ENCODE results near the gene SPATA2L. TPM values are rescaled to one million over a fixed set of nuclear protein-coding genes. Genes with fewer than 3 reads are reported as not detected.

The SPATA2L gene
- total and polyA plus RNA-seq, 2 of the 8 experiments (the other 6 are each of a cell fraction or from before 2014, with no cell fraction given), result 9.3 to 12.5 TPM

- Histone ChIP-seq H3K23me2 (ENCODE audit: low read depth, low read length) (no peaks in the 10 kb centered on the region), H4K5ac (ENCODE audit: insufficient read length, low read depth, low read length) (no peak overlapping the region), H4K20me1 (replicated peaks in 1 of 2; ENCODE audit: control insufficient read depth in 1 of 2, insufficient read depth in 2 of 2, low read length in 2 of 2) (peaks cover 8 to 9% of the 10 kb centered on the region in 2 experiments), H3K18ac (ENCODE audit: extremely low read depth, low read length) (no peak overlapping the region), H3K27me3 (replicated peaks in 1 of 4; ENCODE audit: control insufficient read depth in 3 of 4, extremely low read depth in 1 of 4, insufficient read depth in 3 of 4, low read length in 3 of 4) (no peaks in the 10 kb centered on the region), H3K23ac (ENCODE audit: insufficient read length) (no peak overlapping the region), H2BK20ac (ENCODE audit: low read length) (no peak overlapping the region), H2BK12ac (ENCODE audit: low read depth, low read length) (no peak overlapping the region), H3K4ac (replicated peaks; ENCODE audit: insufficient read length, low read depth, low read length) (no peak overlapping the region), H2BK120ac (replicated peaks; ENCODE audit: low read depth, low read length) (no peak overlapping the region), H3K79me2 (ENCODE audit: control insufficient read depth in 1 of 2, insufficient read depth in 2 of 2, low read length in 2 of 2) (peaks cover 0 to 19% of the 10 kb centered on the region in 2 experiments; a peak in 2 of 4 replicates), H4K91ac (replicated peaks; ENCODE audit: insufficient read length, low read length) (no peak overlapping the region), H3K9ac (replicated peaks in 1 of 4; ENCODE audit: extremely low read depth in 1 of 4, low read depth in 3 of 4, low read length in 3 of 4) (no peak overlapping the region), H2AK5ac (ENCODE audit: low read depth, low read length) (no peak overlapping the region), H3K9me3 (ENCODE audit: insufficient read depth in 2 of 2, low read depth in 1 of 2, low read length in 1 of 2) (no peaks in the 10 kb centered on the region), H2BK5ac (ENCODE audit: low read depth, low read length) (no peak overlapping the region), H3K56ac (replicated peaks; ENCODE audit: insufficient read length, low read depth, low read length) (no peak overlapping the region), H4K8ac (ENCODE audit: extremely low read depth, insufficient read depth, low read length) (no peak overlapping the region), H3K4me3 (ENCODE audit: extremely low read depth in 1 of 4, insufficient read depth in 2 of 4, low read depth in 3 of 4, low read length in 4 of 4) (no peak overlapping the region), H3K79me1 (ENCODE audit: low read depth, low read length) (peaks cover 8% of the 10 kb centered on the region), H3K36me3 (ENCODE audit: control insufficient read depth in 2 of 4, insufficient read depth in 4 of 4, low read length in 3 of 4) (peaks cover 6 to 14% (median 7%) of the 10 kb centered on the region in 4 experiments; a peak in 6 of 8 replicates), H2BK15ac (ENCODE audit: low read length) (no peak overlapping the region), H3K4me1 (replicated peaks in 1 of 4; ENCODE audit: control insufficient read depth in 3 of 4, insufficient read depth in 4 of 4, low read length in 3 of 4) (peaks cover 0 to 3% (median 2%) of the 10 kb centered on the region in 4 experiments; a peak in 1 of 7 replicates), H3K14ac (ENCODE audit: insufficient read length) (no peak overlapping the region), H3K27ac (ENCODE audit: low read depth, low read length) (no peak overlapping the region), H3K4me2 (ENCODE audit: insufficient read depth in 1 of 2, low read depth in 2 of 2, low read length in 2 of 2) (no peak overlapping the region), H2AFZ (ENCODE audit: low read length) (no peak overlapping the region)
- DNase-seq (ENCODE audit: low read depth in 1 of 2, low spot score in 2 of 2), result no peak
- no peak for TF ChIP-seq TCF12 (IDR thresholded peaks at IDR 0.05; ENCODE audit: low read depth, low read length)
- no peak for TF ChIP-seq EZH2 (IDR thresholded peaks at IDR 0.05; ENCODE audit: low read depth, low read length, severe bottlenecking)
- no peak for TF ChIP-seq E2F6 (IDR thresholded peaks at IDR 0.05)
- TF ChIP-seq SP4 (IDR thresholded peaks at IDR 0.05; ENCODE audit: low read length), result no peak
- no peak for TF ChIP-seq MAX (IDR thresholded peaks at IDR 0.05)
- no peak for TF ChIP-seq KDM5A (IDR thresholded peaks at IDR 0.05; ENCODE audit: low read length)
- TF ChIP-seq HDAC6 (IDR thresholded peaks at IDR 0.05; ENCODE audit: low read depth, low read length), result no peak
- no peak for TF ChIP-seq YY1 (IDR thresholded peaks at IDR 0.05; ENCODE audit: low read depth, low read length)
- TF ChIP-seq GABPA (IDR thresholded peaks at IDR 0.05; ENCODE audit: borderline replicate concordance, insufficient read depth, low read length), result no peak
- WGBS, 2 experiments (ENCODE audit: extremely low coverage in 1 of 2, insufficient coverage in 1 of 2, insufficient read length in 1 of 2, insufficient replicate concordance in 2 of 2, low coverage in 1 of 2, low lambda C conversion rate in 2 of 2, missing lambda C conversion rate in 1 of 2), result 92% methylated on average over 15 of the region's 15 CpGs; no CpG with 5 or more reads in 1 of the 2 experiments
- no peak for FAIRE-seq
- ChIA-PET POLR2A (ENCODE audit: partially characterized antibody) (interaction anchor here (2.9 kb wide), 1 partner anchor 8 kb away, joined by 11 read pairs; no protein-coding TSS in a partner anchor), CTCF (ENCODE audit: partially characterized antibody) (interaction anchor here (0.9 kb wide), 1 partner anchor 11 kb away, joined by 3 read pairs; no protein-coding TSS in a partner anchor)
Observed at GRCh38 chr16:89651584-89651983, 49.9 kb downstream of the SPATA2L start.

All from H1 (cell line).